CD4-positive, alpha-beta T cell treated with Interleukin-4 for 4 hours (primary cell): ENCODE data around the gene ATXN7L3B.
A peak's percentile ranks its signal among the peaks of the same experiment; 100 is the strongest.
"Not testable (repeated sequence)": the region's sequence is repeated elsewhere in the genome, so short reads cannot be mapped to it uniquely, and the experiment has no call there.

ENCODE experiments used
- DNase-seq: peaks from one replicate; pipeline ENCODE4 v3.0.0-alpha.2; 2020

The ATXN7L3B gene, protein sequence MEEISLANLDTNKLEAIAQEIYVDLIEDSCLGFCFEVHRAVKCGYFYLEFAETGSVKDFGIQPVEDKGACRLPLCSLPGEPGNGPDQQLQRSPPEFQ

DNA sequence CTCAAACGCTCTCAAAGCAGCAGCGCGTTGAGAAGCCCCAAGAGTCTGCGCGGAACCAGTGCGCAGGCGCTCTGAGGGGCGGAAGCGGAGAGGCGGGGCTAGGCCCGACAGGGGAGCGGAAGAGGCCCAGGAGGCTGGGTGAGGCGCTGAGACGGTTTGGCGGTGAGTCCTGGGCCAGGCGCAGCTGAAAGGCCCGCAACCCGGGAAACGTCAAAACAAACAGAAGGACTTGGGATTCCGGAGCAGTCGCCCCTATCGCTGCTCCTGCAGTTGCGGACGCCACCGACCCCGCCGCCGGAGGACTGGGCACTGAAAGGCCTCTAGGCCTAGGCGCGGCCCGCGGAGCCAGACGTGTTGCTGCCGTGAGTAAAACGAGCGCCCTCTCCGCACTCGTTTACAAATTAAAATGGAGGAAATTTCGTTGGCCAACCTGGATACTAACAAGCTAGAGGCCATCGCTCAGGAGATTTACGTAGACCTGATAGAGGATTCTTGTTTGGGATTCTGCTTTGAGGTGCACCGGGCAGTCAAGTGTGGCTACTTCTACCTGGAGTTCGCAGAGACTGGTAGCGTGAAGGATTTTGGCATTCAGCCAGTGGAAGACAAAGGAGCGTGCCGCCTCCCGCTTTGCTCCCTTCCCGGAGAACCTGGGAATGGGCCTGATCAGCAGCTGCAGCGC lies at the start of gene ATXN7L3B:
TSS of gene ATXN7L3B (plus strand) at position 129 of the 679 bp plus-strand sequence. CDS start at position 407, 278 bp downstream.
- DNase-seq: peak; percentile 96

- no peak for DNase-seq
Observed at GRCh38 chr12:74488134-74488533, 49.5 kb upstream of the ATXN7L3B start.

GRCh38 chr12:74489543-74489942 lies 48.1 kb upstream of the ATXN7L3B start:
- no peak for DNase-seq

GRCh38 chr12:74490390-74491064 lies 47.1 kb upstream of the ATXN7L3B start:
- peak; percentile 9 for DNase-seq

GRCh38 chr12:74491374-74491773 lies 46.3 kb upstream of the ATXN7L3B start:
- no peak for DNase-seq

- DNase-seq: no peak
Observed at GRCh38 chr12:74499192-74499591, 38.4 kb upstream of the ATXN7L3B start.

- not testable (repeated sequence) for DNase-seq
Observed at GRCh38 chr12:74508873-74509657, 28.6 kb upstream of the ATXN7L3B start.

DNA sequence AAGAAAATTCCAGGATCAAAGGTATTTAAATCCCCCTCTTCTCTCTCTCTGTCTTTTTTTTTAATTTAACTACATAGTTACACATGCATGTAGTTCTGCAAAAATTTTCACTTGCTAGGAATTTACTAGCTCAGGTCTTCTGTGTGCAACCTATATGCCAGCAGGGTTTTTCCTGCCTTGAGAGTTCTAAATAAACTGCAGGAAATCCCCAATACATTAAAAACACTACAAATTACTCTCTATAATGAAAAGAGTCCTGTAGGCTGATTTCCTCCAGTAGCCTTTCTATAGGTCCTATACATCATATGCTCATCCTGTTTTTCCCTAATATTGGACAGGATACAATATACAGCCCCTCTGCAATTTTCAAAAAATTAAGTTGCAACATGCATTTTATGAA lies 27.7 kb upstream of the ATXN7L3B start:
- no peak for DNase-seq

DNA sequence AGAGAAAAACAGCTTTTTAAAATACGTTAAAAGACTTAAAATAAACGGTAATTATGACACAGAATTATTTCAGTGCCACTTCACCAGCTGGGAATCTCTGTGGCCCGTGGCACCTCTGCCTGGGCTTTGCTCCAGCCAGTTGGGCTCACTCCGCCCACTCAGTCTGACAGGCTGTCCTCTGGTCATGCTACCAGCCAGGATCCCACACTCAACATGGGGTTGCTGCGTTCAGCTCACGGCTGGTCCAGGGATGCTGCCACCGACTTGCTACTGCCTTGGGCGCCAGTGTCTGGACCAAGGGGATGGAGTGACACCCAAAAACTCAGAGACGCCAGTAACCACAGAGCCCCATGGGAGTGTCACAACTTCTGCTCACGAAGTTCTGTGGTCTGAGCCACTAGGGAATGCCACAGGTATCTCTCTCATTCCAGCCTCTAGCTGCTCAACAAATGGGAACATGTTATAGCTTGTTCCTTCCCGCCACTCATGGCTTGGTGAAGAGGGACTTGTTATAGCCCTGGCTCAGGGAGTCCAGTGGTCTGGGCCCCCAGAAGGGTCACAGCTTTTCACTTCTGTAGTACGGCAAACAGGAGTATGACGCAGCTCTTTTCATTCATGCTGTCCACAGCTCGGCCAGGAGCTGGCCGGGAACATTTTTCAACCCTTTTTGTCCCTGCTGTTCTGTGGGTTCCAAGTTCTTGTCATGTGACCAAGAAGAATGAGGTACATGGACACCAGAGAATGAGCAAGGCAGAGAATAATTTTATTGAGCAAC lies 23.4 kb upstream of the ATXN7L3B start:
- no peak for DNase-seq

- no peak for DNase-seq
Observed at GRCh38 chr12:74515849-74516248, 21.8 kb upstream of the ATXN7L3B start.

DNA sequence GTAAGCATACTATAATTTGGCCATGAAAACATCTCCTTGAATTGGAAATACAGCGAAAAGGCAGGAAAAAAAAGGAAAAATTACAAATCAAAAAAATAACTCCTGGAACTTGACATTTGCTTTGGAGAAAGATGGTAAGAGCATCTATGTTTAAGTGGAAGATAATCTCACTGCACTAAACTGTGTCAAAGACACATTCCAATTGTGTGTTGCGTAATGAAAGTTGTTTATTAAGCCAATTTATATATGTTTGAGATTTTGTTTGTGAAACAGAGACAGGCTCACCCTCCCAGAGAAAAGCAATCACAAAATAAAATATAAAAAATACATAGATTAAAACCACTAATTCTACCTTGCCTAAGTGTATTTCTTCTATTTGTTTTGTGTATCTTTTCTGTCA lies 11.1 kb upstream of the ATXN7L3B start:
- DNase-seq: no peak

- DNase-seq: no peak
Observed at GRCh38 chr12:74527491-74527890, 10.1 kb upstream of the ATXN7L3B start.

DNA sequence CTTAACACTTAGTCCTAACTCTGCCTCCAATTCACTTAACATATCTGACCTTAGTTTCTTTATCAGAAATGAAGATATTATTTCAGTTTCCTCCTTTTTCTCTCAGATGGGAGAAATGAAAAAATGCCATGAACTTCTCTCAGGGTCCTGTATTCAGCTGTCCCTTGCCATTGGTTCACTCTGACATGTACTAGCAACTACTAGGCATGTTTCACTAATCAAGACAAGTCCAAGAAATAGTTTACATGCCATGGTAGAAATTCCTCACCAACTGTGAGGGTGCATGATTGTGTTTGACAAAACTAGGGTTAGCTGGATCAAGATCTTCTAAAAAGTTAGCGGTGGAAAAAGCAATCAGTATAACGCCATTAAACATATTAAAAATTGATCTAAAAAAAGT lies 7.0 kb upstream of the ATXN7L3B start:
- no peak for DNase-seq

DNA sequence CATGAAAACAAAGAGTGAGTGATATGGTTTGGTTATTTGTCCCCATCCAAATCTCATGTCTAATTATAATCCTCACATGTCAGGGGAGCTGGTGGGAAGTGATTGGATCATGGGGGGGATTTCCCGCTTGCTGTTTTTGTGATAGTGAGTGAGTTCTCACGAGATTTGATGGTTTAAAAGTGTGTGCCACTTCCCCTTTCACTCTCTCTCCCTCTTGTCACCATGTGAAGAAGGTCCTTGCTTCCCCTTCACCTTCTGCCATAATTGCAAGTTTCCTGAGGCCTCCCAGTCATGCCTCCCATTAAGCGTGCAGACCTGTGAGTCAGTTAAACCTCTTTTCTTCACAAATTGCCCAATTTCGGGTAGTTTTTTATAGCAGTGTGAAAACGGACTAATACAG lies 2.1 kb upstream of the ATXN7L3B start:
- DNase-seq: no peak

DNA sequence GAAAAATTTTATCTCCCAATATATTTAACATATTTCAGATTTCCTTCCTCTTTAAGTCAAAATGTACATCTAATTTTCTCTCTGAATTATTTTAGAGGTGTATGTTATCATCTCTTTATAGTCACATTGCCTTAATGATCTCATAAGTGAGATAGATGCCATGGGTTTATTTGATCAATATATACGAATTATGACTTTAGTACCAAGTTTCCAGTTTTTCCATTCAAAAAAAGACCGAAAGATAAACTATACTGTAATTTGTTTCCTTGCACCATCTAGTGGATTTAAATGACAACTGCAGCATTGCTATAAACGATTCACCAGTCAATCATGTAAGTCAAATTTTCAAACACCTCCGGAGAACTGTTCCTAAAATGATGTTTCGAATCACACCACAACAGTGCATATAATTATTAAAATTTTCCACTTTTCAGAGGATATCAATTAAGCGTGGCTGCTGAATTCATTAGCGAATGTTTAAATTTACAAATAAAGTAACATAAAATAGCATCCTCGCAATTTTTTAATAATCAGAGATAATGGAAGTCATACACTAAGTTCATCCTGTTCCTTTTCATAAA lies 419 bp upstream of the ATXN7L3B start:
- DNase-seq: peak; percentile 67

DNA sequence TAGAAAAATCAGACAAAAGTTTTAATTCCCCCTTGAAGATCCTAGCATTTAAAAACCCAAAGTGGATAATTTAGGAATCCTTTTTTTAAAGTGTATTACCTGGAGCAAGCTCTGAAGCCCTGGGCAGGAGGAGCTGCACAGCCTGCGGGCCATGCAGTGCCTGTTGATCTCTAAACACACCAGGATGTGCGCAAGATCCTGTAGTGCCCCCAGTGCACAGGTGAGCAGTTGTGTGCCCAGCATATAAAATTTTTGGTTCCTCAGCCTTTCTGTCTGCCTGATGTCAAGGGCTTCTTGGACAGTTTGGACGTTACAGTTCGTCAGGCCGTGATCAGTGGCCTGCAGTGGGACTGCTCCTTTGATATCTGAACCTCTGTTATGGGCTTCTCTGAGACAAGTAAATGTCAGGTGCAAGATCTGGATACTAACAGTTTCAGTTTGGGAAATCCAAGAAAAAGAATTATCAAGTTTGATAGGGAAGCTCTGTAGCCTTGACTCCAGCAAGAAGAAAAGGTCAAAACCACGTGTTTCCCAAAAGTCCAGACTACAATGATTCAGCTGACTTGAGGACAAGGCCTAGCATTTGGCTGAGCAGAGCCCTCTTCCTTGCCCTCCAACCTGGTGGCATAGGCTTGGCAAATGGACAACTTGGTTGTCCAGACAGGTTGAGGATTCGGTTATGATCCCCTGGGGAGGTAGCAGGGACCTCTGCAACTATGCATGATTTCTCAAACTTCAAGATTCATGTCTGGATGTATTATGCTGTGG lies 1.0 kb downstream of the ATXN7L3B start:
- DNase-seq: peak; percentile 49

GRCh38 chr12:74539261-74539660 lies 1.6 kb downstream of the ATXN7L3B start:
- no peak for DNase-seq

DNA sequence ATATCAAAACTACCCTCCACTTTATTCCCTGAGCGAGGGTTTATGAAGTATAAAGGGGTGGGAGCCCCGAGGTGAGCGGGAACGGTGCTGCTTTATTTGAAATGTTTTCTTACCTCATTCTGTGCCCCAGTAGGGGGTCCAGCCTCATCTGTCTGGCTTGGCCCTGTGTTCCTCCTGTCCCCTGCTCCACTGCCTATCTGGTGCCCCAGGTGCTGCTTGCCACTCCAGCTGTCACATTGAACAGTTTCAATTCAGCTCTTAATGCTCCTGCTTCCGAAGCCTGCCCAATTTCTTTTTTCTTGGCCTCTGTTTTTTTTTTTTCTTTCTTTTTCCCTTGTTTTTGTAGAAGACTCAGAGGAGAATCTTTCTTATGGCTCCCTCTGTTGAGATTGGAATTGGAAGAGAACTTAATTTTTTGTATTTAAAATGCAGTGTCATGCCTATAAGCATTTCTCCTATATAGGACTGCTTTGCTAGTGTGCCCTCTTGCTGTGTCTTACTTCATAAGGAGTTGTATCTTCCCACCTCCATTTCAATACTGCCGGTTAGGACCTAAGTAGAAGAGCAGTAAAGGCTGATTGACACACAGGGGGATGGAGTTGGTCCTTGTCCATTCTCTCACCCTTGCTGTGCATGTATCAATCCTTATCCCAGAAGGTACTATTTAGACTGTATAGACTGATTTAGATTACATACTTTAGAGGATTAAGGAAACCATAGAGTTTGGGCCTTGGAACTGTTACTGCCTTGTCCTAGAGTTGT lies 2.3 kb downstream of the ATXN7L3B start:
- no peak for DNase-seq

DNA sequence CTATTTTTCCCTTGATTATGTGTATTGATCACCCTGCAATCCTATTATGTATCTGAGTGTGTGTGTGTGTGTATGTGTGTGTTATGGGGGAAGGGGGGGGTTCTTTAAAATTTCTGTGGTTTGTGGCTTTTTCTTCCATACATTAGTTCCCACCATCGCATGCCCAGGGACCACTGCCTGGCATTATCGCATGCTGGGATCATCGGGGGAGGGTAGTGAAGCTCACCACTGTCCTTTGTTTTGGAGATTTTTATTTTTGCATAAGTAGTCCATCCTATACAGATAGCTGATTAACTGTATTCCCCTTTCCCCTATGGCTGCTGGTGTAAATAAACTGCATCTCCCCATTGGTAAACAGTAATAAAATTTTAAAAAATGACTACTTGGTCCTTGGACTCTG lies 3.4 kb downstream of the ATXN7L3B start:
- no peak for DNase-seq

DNA sequence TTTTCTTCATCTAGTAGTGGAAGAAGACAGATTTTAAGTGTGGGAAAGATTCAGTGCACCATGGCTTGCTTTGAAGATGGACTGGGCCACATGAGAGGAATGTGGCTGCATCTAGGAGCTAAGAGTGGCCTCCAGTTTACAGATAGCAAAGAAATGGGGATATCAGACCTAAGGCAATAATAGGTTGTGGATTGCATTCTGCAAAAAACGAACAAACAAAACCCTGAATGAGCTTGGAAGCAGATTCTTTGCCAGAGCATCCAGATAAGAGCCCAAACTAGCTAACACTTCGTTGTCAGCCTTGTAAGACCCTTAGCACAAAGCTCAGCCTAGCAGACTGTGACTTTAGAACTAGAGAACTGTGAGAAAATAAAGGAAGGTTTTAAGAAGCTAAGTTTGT lies 9.6 kb downstream of the ATXN7L3B start:
- no peak for DNase-seq

DNA sequence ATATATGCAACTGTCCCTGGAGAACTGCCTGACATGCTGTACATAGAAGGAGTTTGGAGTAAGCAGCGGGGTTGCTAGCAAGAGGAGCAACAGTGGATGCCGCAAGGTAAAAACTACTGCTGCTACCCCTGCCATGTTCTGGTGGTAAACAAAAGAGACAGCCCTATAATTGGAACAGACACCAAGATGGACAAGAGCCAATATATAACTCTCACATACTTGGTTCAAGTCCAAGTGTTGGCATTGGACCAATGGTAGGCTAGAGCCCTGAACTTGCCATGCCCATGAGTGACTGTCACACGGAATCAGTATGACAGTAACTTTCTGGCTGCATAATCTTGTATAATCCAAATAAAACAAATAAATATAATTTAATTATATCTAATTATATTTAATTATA lies 13.7 kb downstream of the ATXN7L3B start:
- DNase-seq: no peak
